Measurements from ENCODE around the gene ZNF407.

ZNF407 gene

DNA sequence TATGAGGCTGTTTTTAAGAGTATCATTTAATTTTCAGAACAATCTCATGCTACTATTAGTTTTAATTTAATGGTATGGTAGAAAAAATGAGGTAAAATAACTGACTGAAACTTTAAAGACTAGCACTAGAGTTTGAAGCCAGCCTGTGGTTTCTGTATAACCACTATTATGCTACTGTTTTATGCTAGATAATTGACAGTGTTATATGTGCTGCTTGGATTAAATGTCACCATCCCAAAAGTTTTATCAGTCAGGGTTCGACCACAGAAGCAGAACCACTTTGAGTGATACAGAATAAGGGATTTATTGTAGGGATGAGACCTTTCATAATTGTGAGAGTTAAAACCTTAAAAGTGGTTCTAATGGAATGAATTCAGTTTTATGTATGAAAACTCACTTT, 339.6 kb downstream of the ZNF407 start:
- TF ChIP-seq CTCF (IDR thresholded peaks at IDR 0.05; ENCODE audit: control insufficient read depth, extremely low read depth, insufficient read depth), result no peak
- H3K4me3 ChIP-seq (ENCODE audit: low read depth, low read length), result no peak overlapping the region
- DNase-seq (ENCODE audit: low read depth), result no peak

DNA sequence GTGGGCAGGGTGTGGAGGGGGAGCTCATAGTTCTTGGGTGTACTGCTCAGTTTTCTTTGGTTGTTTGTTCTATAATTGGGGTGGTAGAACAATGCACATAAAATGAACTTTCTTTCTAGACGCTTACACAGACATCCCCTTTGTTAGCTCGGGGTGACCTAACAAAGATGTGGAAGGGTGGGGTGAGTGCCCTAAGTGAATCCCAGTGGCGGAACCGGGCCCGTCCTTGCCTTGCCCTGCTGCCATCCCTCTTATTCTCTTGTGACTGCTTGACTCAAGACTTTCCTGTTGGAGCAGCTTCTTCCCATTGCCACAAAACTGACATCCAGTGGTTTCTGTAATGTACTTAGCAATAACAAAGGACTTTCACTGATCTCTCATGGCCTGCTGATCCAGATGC, 343.2 kb downstream of the ZNF407 start:
- no peak for DNase-seq (ENCODE audit: low read depth)
- no peak for TF ChIP-seq CTCF (IDR thresholded peaks at IDR 0.05; ENCODE audit: control insufficient read depth, extremely low read depth, insufficient read depth)
- H3K4me3 ChIP-seq (ENCODE audit: low read depth, low read length), result no peak overlapping the region

- no peak overlapping the region for H3K4me3 ChIP-seq (ENCODE audit: low read depth, low read length)
- DNase-seq (ENCODE audit: low read depth), result no peak
- no peak for TF ChIP-seq CTCF (IDR thresholded peaks at IDR 0.05; ENCODE audit: control insufficient read depth, extremely low read depth, insufficient read depth)
Observed at GRCh38 chr18:74942319-74942910, 344.7 kb downstream of the ZNF407 start.

DNA sequence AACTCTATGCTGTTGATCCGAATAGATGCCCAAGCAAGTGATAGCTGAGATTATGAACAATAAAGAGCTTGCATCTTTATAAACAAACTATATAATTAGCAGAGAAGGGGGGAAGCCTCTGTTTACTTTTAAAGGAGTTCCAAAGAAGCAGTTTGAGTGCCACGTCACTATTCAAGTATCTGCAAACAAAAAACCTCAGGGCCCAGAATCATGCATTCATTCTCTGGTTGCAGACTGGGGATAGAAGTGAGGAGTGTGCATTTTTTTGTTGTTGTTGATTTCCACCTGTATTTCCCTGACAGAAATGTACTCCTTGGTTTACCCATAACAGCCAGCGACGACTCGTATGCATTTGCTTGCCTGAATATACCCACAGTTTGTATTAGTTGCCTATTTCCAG, 347.0 kb downstream of the ZNF407 start:
- DNase-seq (ENCODE audit: low read depth), result no peak
- H3K4me3 ChIP-seq (ENCODE audit: low read depth, low read length), result no peak overlapping the region
- no peak for TF ChIP-seq CTCF (IDR thresholded peaks at IDR 0.05; ENCODE audit: control insufficient read depth, extremely low read depth, insufficient read depth)

- H3K4me3 ChIP-seq (ENCODE audit: low read depth, low read length), result no peak overlapping the region
- DNase-seq (ENCODE audit: low read depth), result no peak
- no peak for TF ChIP-seq CTCF (IDR thresholded peaks at IDR 0.05; ENCODE audit: control insufficient read depth, extremely low read depth, insufficient read depth)
Observed at GRCh38 chr18:74945774-74946545, 348.3 kb downstream of the ZNF407 start.

GRCh38 chr18:74946646-74947375, 349.1 kb downstream of the ZNF407 start:
- no peak for TF ChIP-seq CTCF (IDR thresholded peaks at IDR 0.05; ENCODE audit: control insufficient read depth, extremely low read depth, insufficient read depth)
- DNase-seq (ENCODE audit: low read depth), result no peak
- no peak overlapping the region for H3K4me3 ChIP-seq (ENCODE audit: low read depth, low read length)
